Fibroblast of skin of scalp (primary cell): Measurements from ENCODE around the gene BOLA1.
"Not testable (repeated sequence)": the region's sequence is repeated elsewhere in the genome, so short reads cannot be mapped to it uniquely, and the experiment has no call there.

Experiments
- DNase-seq: peaks from one replicate; pipeline ENCODE4 v3.0.0-alpha.2; 2013

BOLA1 gene

GRCh38 chr1:149932474-149932873 is 33.1 kb downstream of the BOLA1 start:
- DNase-seq: no peak

GRCh38 chr1:149933208-149933607 is 33.8 kb downstream of the BOLA1 start:
- DNase-seq: no peak

- DNase-seq: no peak
Measured at GRCh38 chr1:149934356-149934755, 35.0 kb downstream of the BOLA1 start.

GRCh38 chr1:149936170-149936991 is 37.0 kb downstream of the BOLA1 start, which contains the start of gene MTMR11:
TSS of gene MTMR11 (minus strand) at chr1:149936879. CDS start at chr1:149936647, 232 bp downstream.
- peak; percentile 41 for DNase-seq

- peak; percentile 32 for DNase-seq
Measured at GRCh38 chr1:149936992-149937705, 37.8 kb downstream of the BOLA1 start.

- no peak for DNase-seq
Measured at GRCh38 chr1:149937759-149938158, 38.4 kb downstream of the BOLA1 start.

- not testable (repeated sequence) for DNase-seq
Measured at GRCh38 chr1:149938668-149939003, 39.3 kb downstream of the BOLA1 start.

GRCh38 chr1:149940427-149940826 is 41.1 kb downstream of the BOLA1 start:
- no peak for DNase-seq

- DNase-seq: peak; percentile 43
Measured at GRCh38 chr1:149942207-149942606, 42.8 kb downstream of the BOLA1 start.

DNA sequence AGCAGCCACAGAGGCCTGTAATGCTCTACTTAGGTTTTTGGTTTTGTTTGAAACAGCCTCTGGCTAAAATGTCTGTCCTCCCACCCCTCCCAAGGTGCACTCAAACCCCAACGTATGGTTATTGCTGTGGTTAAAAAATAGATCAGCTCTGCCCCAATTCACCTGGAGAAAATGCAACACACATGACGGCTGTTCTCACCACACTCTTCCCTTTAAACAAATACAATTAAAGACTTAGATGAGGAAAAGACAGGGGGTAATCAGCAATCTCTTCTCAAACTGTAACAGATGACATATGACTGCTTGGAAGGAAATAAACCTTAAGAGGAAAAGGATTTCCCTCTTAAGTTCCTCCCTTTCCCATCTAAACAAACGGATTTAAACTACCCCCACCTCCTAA is 43.5 kb downstream of the BOLA1 start:
- no peak for DNase-seq

DNA sequence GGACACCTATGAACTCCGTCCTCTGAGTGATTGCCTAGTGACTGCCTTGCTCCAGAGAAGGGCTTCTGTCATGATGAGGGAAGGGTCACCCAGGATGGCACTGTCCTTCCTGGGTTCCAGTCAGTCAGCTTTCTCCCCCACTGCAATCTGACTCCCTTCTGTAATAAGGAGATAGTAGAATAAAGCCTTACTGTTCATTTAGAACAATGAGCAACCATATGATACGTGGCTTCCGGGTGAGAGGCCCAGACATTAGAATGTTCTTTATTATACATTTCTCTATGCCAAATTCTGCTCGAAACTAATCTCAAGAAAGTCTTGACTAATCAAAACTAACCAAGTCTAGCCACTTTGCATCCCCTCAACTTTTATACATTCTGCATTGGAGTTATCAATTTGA is 45.8 kb downstream of the BOLA1 start:
- DNase-seq: no peak

DNA sequence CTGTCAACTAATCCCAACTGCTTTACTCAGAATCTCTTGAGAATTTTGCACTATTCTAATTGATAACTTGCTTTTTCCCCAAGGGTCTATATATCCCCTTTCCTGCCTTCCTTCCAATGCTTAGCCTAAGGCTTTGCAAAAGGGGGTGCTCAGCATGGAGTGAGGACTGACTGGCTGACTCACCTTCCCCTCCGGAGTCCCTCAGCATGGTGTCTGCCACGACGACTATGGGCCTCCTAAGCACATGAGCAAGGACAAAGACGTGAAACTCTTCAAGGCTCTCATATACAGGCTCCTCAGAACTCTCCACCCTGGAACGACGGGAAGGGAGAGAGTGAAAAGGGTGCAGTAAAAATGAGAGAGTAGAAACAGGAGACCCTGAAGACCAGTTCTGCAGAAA is 50.5 kb downstream of the BOLA1 start:
- DNase-seq: peak; percentile 19
